Activated B cell treated with CpG ODN at 0.5 μM for 24 hours (primary cell): ENCODE measurements around the gene XYLT1. TPM values are rescaled to one million over a fixed set of nuclear protein-coding genes. Genes with fewer than 3 reads are reported as not detected.
"Not testable (repeated sequence)": the region's sequence is repeated elsewhere in the genome, so short reads cannot be mapped to it uniquely, and the experiment has no call there.

Source experiments
- ATAC-seq: fragments of 200-7000 bp; cut with Tn5 transposase; one replicate; pipeline ENCODE4 v1.10.0; 2021; ENCODE audit warnings: low read depth, mild to moderate bottlenecking, moderate library complexity
- CTCF ChIA-PET: fragments of 350-600 bp; sonication (Branson Sonifier 250); formaldehyde crosslinking; loops from one replicate; lab custom pipeline; 2021; ENCODE audit warnings: antibody characterized with exemption; lab: Charles Lee
- POLR2A ChIA-PET: fragments of 350-600 bp; sonication (Branson Sonifier 250); formaldehyde crosslinking; loops from one replicate; lab custom pipeline; 2021; ENCODE audit warnings: antibody characterized with exemption; lab: Charles Lee
- DNase-seq: peaks from one replicate; pipeline ENCODE4 v3.0.0; 2022
- H3K27ac Mint-ChIP-seq: one replicate; pipeline ENCODE4 v1.8.0; 2020; ENCODE audit warnings: mixed read lengths
- H3K27me3 Mint-ChIP-seq: one replicate; pipeline ENCODE4 v1.8.0; 2021; ENCODE audit warnings: mixed read lengths
- H3K36me3 Mint-ChIP-seq: one replicate; pipeline ENCODE4 v1.8.0; 2021; ENCODE audit warnings: low read depth, mixed read lengths
- H3K4me1 Mint-ChIP-seq: one replicate; pipeline ENCODE4 v1.8.0; 2021; ENCODE audit warnings: mixed read lengths
- H3K4me3 Mint-ChIP-seq: one replicate; pipeline ENCODE4 v1.8.0; 2020; ENCODE audit warnings: mild to moderate bottlenecking, mixed read lengths
- H3K9me3 Mint-ChIP-seq: one replicate; pipeline ENCODE4 v1.8.0; 2020; ENCODE audit warnings: mixed read lengths
- intact Hi-C: fragments of 100-400 bp; cut with micrococcal nuclease; formaldehyde crosslinking; loops from one replicate; pipeline ENCODE4 v1.15.1; 2024
- total RNA-seq: library from RNA; stranded (reverse); gene quantifications from 2 replicates; pipeline ENCODE4 v1.2.3, GENCODE V29; 2022
- TF ChIP-seq, protein P1 (sequence below): fragments of 200-600 bp; IDR thresholded peaks from one replicate; pipeline ENCODE4 v1.8.0; 2022; ENCODE audit warnings: antibody characterized with exemption, mild to moderate bottlenecking

XYLT1 gene
- total RNA-seq, 1 donor from 2014 or later = 17.0 TPM

DNA sequence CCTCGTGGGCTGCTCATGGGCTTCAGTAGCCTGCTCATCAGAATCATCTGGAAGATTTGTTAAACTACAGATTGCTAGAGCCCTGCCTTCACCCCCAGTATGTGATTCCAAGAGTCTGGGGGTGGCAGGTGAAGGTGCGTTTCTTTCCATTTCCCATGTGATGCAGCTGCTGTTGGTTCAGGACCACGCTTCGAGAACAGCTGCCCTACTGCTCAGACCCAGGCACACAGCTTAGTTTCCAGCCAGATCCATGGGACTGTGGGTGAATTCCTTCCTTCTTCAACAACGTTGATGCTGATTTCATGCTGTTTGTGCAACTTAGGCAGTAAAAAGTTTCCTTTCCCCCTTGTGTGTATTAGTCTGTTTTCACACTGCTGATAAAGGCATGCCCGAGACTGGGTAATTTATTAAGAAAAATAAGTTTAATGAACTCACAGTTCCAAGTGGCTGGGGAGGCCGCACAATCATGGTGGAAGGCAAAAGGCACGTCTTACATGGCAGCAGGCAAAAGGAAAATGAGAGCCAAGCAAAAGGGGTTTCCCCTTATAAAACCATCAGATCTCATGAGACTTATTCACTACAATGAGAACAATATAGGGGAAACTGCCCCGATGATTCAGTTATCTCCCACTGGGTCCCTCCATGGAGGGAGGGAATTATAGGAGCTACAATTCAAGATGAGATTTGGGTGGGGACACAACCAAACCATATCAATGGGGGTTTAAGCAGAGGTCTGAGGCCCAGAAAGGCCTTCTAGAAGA is 159.2 kb downstream of the XYLT1 start:
- intact Hi-C loops = loop anchor here (1.0 kb wide), 1 partner anchor 10 kb away; no protein-coding TSS in a partner anchor
- Mint-ChIP-seq H3K9me3 (peaks cover 7% of the 10 kb centered on the region), H3K27me3 (no peaks in the 10 kb centered on the region), H3K36me3 (peaks cover 9% of the 10 kb centered on the region), H3K4me3 (peak overlapping the region; percentile 71), H3K4me1 (peaks cover 59% of the 10 kb centered on the region), H3K27ac (peak overlapping the region; percentile 92)
- ATAC-seq = peak; percentile 74
- DNase-seq = no peak
- POLR2A ChIA-PET = interaction anchor here (0.6 to 1.6 kb wide), 7 partner anchors 8 to 156 kb away, joined by 3 to 20 read pairs (median 5); no protein-coding TSS in a partner anchor
- TF ChIP-seq, protein P1, sequence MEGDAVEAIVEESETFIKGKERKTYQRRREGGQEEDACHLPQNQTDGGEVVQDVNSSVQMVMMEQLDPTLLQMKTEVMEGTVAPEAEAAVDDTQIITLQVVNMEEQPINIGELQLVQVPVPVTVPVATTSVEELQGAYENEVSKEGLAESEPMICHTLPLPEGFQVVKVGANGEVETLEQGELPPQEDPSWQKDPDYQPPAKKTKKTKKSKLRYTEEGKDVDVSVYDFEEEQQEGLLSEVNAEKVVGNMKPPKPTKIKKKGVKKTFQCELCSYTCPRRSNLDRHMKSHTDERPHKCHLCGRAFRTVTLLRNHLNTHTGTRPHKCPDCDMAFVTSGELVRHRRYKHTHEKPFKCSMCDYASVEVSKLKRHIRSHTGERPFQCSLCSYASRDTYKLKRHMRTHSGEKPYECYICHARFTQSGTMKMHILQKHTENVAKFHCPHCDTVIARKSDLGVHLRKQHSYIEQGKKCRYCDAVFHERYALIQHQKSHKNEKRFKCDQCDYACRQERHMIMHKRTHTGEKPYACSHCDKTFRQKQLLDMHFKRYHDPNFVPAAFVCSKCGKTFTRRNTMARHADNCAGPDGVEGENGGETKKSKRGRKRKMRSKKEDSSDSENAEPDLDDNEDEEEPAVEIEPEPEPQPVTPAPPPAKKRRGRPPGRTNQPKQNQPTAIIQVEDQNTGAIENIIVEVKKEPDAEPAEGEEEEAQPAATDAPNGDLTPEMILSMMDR = no peak
- CTCF ChIA-PET = interaction anchor here (1.1 to 1.6 kb wide), 4 partner anchors 10 to 157 kb away, joined by 3 to 5 read pairs (median 4); no protein-coding TSS in a partner anchor

DNA sequence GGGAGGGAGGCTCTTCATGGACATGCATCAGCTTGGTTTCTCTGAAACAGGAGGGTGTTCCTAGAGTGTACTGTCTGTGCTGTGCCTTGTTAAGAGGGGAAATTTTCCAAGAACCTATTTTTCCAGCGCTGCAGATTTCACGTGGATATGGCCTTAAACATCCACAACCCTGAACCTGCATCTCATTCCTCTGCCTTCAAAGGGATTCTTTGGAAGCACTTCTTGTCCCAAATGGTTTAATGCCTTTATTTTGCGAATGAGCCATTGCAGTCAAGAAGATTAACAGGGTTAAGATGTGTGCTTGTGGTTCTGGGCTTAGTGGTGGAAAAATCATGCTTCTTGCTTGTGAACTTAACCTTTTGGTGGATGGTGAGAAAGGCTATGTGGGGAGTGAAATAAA is 161.2 kb downstream of the XYLT1 start:
- intact Hi-C loops = no loop called here
- H3K4me3 Mint-ChIP-seq = no peak overlapping the region
- ChIA-PET POLR2A (interaction anchor here (1.4 to 1.6 kb wide), 2 partner anchors 8 to 10 kb away, joined by 4 to 6 read pairs; no protein-coding TSS in a partner anchor), CTCF (no interaction called here)
- H3K27me3 Mint-ChIP-seq = no peaks in the 10 kb centered on the region
- ATAC-seq (no peak), DNase-seq (no peak)
- no peak overlapping the region for H3K27ac Mint-ChIP-seq
- H3K36me3 Mint-ChIP-seq = peaks cover 7% of the 10 kb centered on the region
- H3K9me3 Mint-ChIP-seq = peaks cover 4% of the 10 kb centered on the region
- TF ChIP-seq, protein P1 = no peak
- H3K4me1 Mint-ChIP-seq = peaks cover 63% of the 10 kb centered on the region

DNA sequence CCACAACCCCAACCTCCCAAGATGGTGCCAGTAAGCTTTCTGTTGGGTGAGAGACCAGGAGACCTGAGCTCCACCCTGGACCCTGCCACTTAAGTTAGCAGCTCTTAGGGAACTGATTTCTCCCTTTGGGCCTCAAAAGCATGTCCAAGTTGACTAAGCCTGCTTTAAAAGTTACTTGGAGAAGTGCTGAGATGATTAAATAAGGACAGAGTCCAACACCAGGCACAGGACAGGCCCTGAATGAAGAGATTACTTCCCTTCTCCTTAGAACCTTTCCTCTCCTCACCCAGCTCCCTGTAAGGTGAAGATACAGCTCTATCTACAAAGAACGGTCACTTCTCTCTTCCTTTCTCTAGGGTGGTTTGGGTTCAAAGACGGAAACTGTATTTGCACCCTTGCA is 162.6 kb downstream of the XYLT1 start:
- ChIA-PET CTCF (no interaction called here), POLR2A (no interaction called here)
- Mint-ChIP-seq H3K36me3 (peaks cover 7% of the 10 kb centered on the region), H3K4me3 (no peak overlapping the region), H3K9me3 (peaks cover 2% of the 10 kb centered on the region), H3K27ac (no peak overlapping the region), H3K27me3 (no peaks in the 10 kb centered on the region), H3K4me1 (peaks cover 72% of the 10 kb centered on the region)
- TF ChIP-seq, protein P1 = no peak
- ATAC-seq (no peak), DNase-seq (no peak)
- intact Hi-C loops = no loop called here

DNA sequence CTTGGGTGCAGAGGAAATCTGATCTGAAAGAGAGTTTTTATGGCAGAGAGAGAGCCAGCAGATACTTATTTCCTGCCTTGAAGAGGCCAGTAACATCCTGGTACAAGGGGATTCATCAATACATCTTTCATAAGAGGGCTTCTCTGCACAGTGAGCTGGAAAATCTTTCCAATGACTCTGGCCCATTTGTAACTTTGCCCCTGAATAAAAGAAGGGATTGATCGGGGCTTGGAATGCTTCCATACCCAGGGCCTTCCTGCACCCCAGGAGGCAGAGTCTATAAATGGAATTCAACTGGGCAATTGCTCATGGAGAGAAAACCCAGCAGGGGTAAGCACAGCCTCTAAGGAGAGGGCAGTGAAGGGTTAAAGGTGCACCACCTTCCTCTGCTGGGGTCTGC is 163.3 kb downstream of the XYLT1 start:
- TF ChIP-seq, protein P1 = no peak
- H3K27me3 Mint-ChIP-seq = no peaks in the 10 kb centered on the region
- no peak for DNase-seq
- no peak overlapping the region for H3K27ac Mint-ChIP-seq
- H3K9me3 Mint-ChIP-seq = peaks cover 2% of the 10 kb centered on the region
- ATAC-seq = no peak
- peaks cover 72% of the 10 kb centered on the region for H3K4me1 Mint-ChIP-seq
- H3K36me3 Mint-ChIP-seq = peaks cover 7% of the 10 kb centered on the region
- intact Hi-C loops = no loop called here
- POLR2A ChIA-PET = no interaction called here
- CTCF ChIA-PET = no interaction called here
- H3K4me3 Mint-ChIP-seq = no peak overlapping the region

DNA sequence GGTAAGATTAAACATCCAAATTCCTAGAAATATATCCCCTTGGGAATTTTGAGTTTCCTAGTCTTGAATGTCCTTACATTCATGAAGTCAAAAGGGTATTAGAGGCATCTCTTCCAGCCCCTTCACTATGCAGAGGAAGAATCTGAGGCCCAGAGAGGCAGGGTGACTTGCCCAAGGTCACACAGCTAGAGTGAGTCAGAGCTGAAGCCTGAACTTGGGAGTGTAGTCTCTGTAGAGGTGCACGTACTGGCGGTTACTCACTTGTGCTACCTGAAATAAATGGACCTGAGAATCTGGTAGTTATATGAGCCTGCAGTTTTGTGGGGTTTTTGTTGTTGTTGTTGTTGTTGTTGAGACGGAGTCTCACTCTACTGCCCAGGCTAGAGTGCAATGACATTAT is 164.0 kb downstream of the XYLT1 start:
- H3K36me3 Mint-ChIP-seq = peaks cover 2% of the 10 kb centered on the region
- TF ChIP-seq, protein P1 = no peak
- intact Hi-C loops = no loop called here
- CTCF ChIA-PET = no interaction called here
- POLR2A ChIA-PET = interaction anchor here (1.0 kb wide), 1 partner anchor 86 kb away, joined by 3 read pairs; no protein-coding TSS in a partner anchor
- no peak overlapping the region for H3K4me3 Mint-ChIP-seq
- no peak for DNase-seq
- ATAC-seq = no peak
- H3K27me3 Mint-ChIP-seq = no peaks in the 10 kb centered on the region
- no peaks in the 10 kb centered on the region for H3K9me3 Mint-ChIP-seq
- no peak overlapping the region for H3K27ac Mint-ChIP-seq
- peaks cover 72% of the 10 kb centered on the region for H3K4me1 Mint-ChIP-seq

DNA sequence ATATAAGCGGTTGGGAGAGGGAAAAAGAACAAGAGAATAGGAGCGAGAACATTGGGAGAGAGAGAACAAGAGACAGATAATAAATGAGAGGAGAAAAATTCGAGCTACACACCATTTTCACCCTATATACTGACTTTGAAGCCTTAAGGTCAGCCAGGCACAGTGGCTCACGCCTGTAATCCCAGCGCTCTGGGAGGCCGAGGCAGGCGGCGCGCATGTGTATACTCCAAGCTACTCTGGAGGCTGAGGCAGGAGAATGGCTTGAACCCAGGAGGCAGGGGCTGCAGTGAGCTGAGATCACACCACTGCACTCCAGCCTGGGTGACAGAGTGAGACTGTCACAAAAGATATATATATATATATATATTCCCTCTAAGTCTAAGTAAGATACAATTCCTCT is 164.5 kb downstream of the XYLT1 start:
- ATAC-seq = not testable (repeated sequence)

More for the DNA sequence above, 164.5 kb downstream of the XYLT1 start:
- H3K36me3 Mint-ChIP-seq, H3K27me3 Mint-ChIP-seq, DNase-seq, H3K4me3 Mint-ChIP-seq, H3K9me3 Mint-ChIP-seq, intact Hi-C loops: not testable (repeated sequence)
- Mint-ChIP-seq H3K27ac (peak overlapping the region; percentile 65), H3K4me1 (peaks cover 72% of the 10 kb centered on the region)
- POLR2A ChIA-PET = interaction anchor here (1.0 kb wide), 1 partner anchor 87 kb away, joined by 3 read pairs; no protein-coding TSS in a partner anchor
- CTCF ChIA-PET = interaction anchor here (1.0 kb wide), 1 partner anchor 64 kb away, joined by 3 read pairs; no protein-coding TSS in a partner anchor
